Measurements from ENCODE around the gene RNF208.
"Not testable (repeated sequence)": the region's sequence is repeated elsewhere in the genome, so short reads cannot be mapped to it uniquely, and the experiment has no call there.

Gene RNF208, protein sequence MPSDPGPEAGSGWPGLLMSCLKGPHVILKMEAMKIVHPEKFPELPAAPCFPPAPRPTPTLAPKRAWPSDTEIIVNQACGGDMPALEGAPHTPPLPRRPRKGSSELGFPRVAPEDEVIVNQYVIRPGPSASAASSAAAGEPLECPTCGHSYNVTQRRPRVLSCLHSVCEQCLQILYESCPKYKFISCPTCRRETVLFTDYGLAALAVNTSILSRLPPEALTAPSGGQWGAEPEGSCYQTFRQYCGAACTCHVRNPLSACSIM

GRCh38 chr9:137222190-137223077 is at the start of gene RNF208:
RNF208 (minus strand) TSS chr9:137222240; CDS start chr9:137221212, 1,028 bp downstream.
- DNase-seq (ENCODE audit: low spot score), result no peak

GRCh38 chr9:137271696-137272076 is 49.6 kb upstream of the RNF208 start:
- no peak for DNase-seq (ENCODE audit: low spot score)

GRCh38 chr9:137270929-137271695 is 49.1 kb upstream of the RNF208 start:
- no peak for DNase-seq (ENCODE audit: low spot score)

DNA sequence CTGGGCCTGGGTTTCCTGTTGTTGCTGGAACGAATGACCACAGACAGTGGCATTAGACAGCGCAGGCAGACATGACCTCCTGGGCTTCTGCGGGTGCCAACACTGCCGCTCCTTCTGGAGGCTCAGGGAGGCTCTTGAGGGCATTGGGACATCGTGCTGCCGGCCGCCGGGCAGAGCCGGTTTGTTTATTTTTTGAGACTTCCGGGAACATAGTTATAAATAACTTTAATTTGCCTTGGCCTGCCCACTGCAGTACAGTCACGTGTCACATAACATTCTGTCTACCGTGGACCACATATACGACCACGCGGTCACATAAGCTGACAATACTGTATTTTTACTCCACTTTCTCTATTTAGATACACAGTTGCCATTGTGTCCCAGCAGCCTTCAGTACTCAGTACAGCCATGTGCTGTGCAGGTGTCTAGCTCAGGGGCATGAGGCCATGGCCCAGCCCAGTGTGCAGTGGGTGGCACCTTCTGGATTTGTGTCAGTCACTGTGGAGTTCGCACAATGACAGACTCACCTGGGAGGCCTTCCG is 47.3 kb upstream of the RNF208 start:
- peak; percentile 83 for DNase-seq (ENCODE audit: low spot score)

DNA sequence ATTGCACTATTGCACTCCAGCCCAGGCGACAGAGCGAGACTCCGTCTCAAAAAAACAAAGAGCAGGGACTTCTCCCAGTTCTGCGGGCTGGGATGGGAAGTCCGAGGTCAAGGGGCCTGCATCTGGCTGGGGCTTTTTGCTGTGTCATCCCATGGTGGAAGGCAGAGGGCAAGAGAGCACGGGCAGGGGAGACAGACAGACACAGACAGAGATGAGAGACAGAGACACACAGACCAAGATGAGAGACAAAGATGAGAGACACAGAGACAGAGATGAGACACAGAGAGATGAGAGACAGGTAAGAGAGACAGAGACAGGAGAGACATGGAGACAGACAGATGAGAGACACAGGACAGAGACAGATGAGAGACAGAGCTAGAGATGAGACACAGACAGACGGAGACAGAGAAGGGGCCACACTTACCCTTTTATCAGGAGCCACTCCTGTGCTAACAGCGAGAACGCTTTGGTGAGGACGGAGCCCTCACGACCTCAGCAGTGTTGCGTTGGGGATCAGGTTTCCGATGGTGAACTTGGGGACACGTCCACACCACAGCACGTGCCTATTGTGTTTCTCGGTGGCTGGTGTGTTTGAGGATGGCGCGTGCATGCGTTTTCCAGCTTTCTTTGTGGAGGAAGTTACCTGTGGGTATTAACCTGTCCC is 46.6 kb upstream of the RNF208 start:
- DNase-seq (ENCODE audit: low spot score), result no peak

GRCh38 chr9:137267933-137268355 is 45.9 kb upstream of the RNF208 start:
- peak; percentile 78 for DNase-seq (ENCODE audit: low spot score)

GRCh38 chr9:137266585-137267453 is 44.8 kb upstream of the RNF208 start:
- no peak for DNase-seq (ENCODE audit: low spot score)

- DNase-seq (ENCODE audit: low spot score), result no peak
Observed at GRCh38 chr9:137266162-137266527, 44.1 kb upstream of the RNF208 start.

GRCh38 chr9:137265496-137266161 is 43.6 kb upstream of the RNF208 start:
- DNase-seq (ENCODE audit: low spot score), result no peak

- no peak for DNase-seq (ENCODE audit: low spot score)
Observed at GRCh38 chr9:137264067-137264466, 42.0 kb upstream of the RNF208 start.

DNA sequence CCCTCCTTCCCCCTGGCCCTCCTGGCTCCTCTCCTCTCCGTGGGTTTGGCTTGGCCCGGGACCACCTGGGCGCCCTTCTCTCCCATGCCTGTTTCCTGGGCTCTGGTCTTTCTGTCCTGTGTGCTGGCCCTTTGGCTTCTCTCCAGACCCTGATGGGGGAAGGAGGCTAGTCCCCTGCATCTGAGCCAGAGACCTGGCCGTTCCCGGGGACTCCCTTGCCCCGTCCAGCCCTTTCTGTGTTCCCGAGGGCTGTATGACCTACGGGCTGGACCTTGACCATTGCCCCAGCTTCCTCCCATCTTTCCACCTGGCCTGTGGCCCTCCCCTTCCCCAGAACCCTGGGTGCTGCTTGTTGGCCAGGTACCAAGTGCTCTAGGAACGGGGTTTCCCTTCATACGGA is 41.5 kb upstream of the RNF208 start:
- no peak for DNase-seq (ENCODE audit: low spot score)

- no peak for DNase-seq (ENCODE audit: low spot score)
Observed at GRCh38 chr9:137262909-137263285, 40.9 kb upstream of the RNF208 start.

DNA sequence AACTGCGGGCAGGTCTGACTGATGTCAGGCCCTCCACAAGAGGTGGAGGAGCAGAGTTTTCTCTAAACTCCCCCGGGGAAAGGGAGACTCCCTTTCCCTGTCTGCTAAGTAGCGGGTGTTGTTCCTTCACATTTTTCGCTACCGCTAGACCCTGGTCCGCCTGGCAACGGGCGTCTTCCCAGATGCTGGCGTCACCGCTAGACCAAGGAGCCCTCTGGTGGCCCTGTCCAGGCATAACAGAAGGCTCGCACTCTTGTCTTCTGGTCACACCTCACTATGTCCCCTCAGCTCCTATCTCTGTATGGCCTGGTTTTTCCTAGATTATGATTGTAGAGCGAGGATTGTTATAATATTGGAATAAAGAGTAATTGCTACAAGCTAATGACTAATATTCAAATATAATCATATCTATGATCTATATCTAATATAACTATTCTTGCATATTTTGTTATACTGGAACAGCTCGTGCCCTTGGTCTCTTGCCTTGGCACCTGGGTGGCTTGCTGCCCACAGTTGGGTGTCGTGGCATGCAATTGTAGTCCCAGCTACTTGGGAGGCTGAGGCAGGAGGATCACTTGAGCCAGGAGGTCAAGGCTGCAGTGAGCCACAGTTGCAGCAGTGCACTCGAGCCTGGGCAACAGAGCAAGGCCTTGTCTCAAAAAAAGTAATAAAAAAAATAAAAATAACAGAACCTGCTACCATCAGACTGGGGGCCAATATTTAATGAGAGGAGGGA is 40.3 kb upstream of the RNF208 start:
- not testable (repeated sequence) for DNase-seq (ENCODE audit: low spot score)

GRCh38 chr9:137256856-137257255 is 34.8 kb upstream of the RNF208 start:
- DNase-seq (ENCODE audit: low spot score), result no peak

- no peak for DNase-seq (ENCODE audit: low spot score)
Observed at GRCh38 chr9:137256362-137256761, 34.3 kb upstream of the RNF208 start.

GRCh38 chr9:137255448-137256114 is 33.5 kb upstream of the RNF208 start:
- peak; percentile 41 for DNase-seq (ENCODE audit: low spot score)

GRCh38 chr9:137254624-137255447 is 32.8 kb upstream of the RNF208 start, which contains the start of gene NELFB:
NELFB (plus strand) TSS chr9:137255327.
- peak; percentile 98 for DNase-seq (ENCODE audit: low spot score)

Data from germinal center (tissue), 1 donor.